CD14-positive monocyte (primary cell): ENCODE results near the gene PDS5B. TPM values are rescaled to one million over a fixed set of nuclear protein-coding genes. Genes with fewer than 3 reads are reported as not detected.

Experiments
- DNase-seq, 3 donors: peaks; one replicate each; pipeline ENCODE4 v3.0.0-alpha.2; 2011 to 2022
- H2AFZ ChIP-seq: 2 replicates; pipeline ENCODE4 v1.6.0; 2012; ENCODE audit warnings: mild to moderate bottlenecking, low read depth, low read length, inconsistent platforms; ENCODE audit not compliant: insufficient read depth, poor library complexity, severe bottlenecking
- H3K27ac ChIP-seq, 2 donors: 1 replicate in 1 of 2; 2 replicates in 1 of 2; pipeline ENCODE4 v1.5.1; 2012 to 2013; ENCODE audit warnings: low read length in 2 of 2, control low read depth in 1 of 2, inconsistent platforms in 1 of 2, low read depth in 1 of 2, mild to moderate bottlenecking in 1 of 2
- H3K27me3 ChIP-seq, 2 donors: one replicate each; pipeline versions ENCODE4 v1.6.0 to v1.6.1; 2011 to 2013; ENCODE audit warnings: low read length in 2 of 2; ENCODE audit not compliant: control insufficient read depth in 2 of 2, insufficient read depth in 2 of 2
- H3K36me3 ChIP-seq, 2 donors: replicated peaks in 1 of 2; 1 replicate in 1 of 2; 2 replicates in 1 of 2; pipeline versions ENCODE4 v1.5.1 to v1.6.1; 2012 to 2013; ENCODE audit warnings: low read length in 2 of 2, control low read depth in 1 of 2, inconsistent platforms in 1 of 2, mild to moderate bottlenecking in 1 of 2; ENCODE audit not compliant: insufficient read depth in 2 of 2, control insufficient read depth in 1 of 2
- H3K4me1 ChIP-seq, 2 donors: 1 replicate in 1 of 2; 2 replicates in 1 of 2; pipeline versions ENCODE4 v1.5.1 to v1.6.1; 2012 to 2013; ENCODE audit warnings: low read length in 2 of 2, control low read depth in 1 of 2, inconsistent platforms in 1 of 2, mild to moderate bottlenecking in 1 of 2, moderate library complexity in 1 of 2; ENCODE audit not compliant: insufficient read depth in 2 of 2, control insufficient read depth in 1 of 2
- H3K4me2 ChIP-seq: replicated peaks from 2 replicates; pipeline ENCODE3; 2012; ENCODE audit warnings: low read length, moderate library complexity, mild to moderate bottlenecking; ENCODE audit not compliant: poor library complexity, severe bottlenecking; ENCODE audit errors: extremely low read depth
- H3K4me3 ChIP-seq, 3 experiments: fragments of 200-600 bp in 1 of 3; sonication (generic) in 1 of 3; replicated peaks in 1 of 3; 1 replicate in 2 of 3; 2 replicates in 1 of 3; pipeline ENCODE4 v1.5.1; 2011 to 2013; ENCODE audit warnings: low read length in 3 of 3, mild to moderate bottlenecking in 3 of 3, control low read depth in 2 of 3, low read depth in 2 of 3, inconsistent platforms in 1 of 3, moderate library complexity in 1 of 3
- H3K79me2 ChIP-seq: 2 replicates; pipeline ENCODE4 v1.6.0; 2012; ENCODE audit warnings: mild to moderate bottlenecking, control low read depth, inconsistent platforms, low read length, moderate library complexity; ENCODE audit not compliant: insufficient read depth
- H3K9ac ChIP-seq: 2 replicates; pipeline ENCODE4 v1.6.0; 2017; ENCODE audit warnings: low read length, mild to moderate bottlenecking; ENCODE audit not compliant: insufficient read depth, poor library complexity, severe bottlenecking
- H3K9me3 ChIP-seq, 2 donors: replicated peaks in 1 of 2; 1 replicate in 1 of 2; 2 replicates in 1 of 2; pipeline versions ENCODE4 v1.5.1 to v1.6.1; 2012 to 2013; ENCODE audit warnings: low read length in 2 of 2, control low read depth in 1 of 2; ENCODE audit not compliant: control insufficient read depth in 1 of 2, insufficient read depth in 1 of 2
- H4K20me1 ChIP-seq: 2 replicates; pipeline ENCODE4 v1.6.0; 2012; ENCODE audit warnings: mild to moderate bottlenecking, low read length, control low read depth, moderate library complexity; ENCODE audit not compliant: insufficient read depth
- H3K27ac Mint-ChIP-seq, 7 donors: one replicate each; pipeline ENCODE4 v1.8.0; 2020; ENCODE audit warnings: mild to moderate bottlenecking in 7 of 7, mixed read lengths in 7 of 7, moderate library complexity in 6 of 7, inconsistent platforms in 2 of 7
- H3K27me3 Mint-ChIP-seq, 3 donors: one replicate each; pipeline ENCODE4 v1.8.0; 2021 to 2022; ENCODE audit warnings: low read depth in 3 of 3, mild to moderate bottlenecking in 3 of 3, mixed read lengths in 3 of 3, moderate library complexity in 3 of 3, inconsistent platforms in 1 of 3
- H3K36me3 Mint-ChIP-seq, 2 donors: one replicate each; pipeline ENCODE4 v1.8.0; 2020; ENCODE audit warnings: mixed read lengths in 2 of 2, inconsistent platforms in 1 of 2, mild to moderate bottlenecking in 1 of 2
- H3K4me1 Mint-ChIP-seq: one replicate; pipeline ENCODE4 v1.8.0; 2020; ENCODE audit warnings: mild to moderate bottlenecking, mixed read lengths
- H3K4me3 Mint-ChIP-seq, 2 donors: one replicate each; pipeline ENCODE4 v1.8.0; 2020; ENCODE audit warnings: mild to moderate bottlenecking in 2 of 2, mixed read lengths in 2 of 2, moderate library complexity in 1 of 2
- H3K9me3 Mint-ChIP-seq, 7 donors: one replicate each; pipeline ENCODE4 v1.8.0; 2020 to 2022; ENCODE audit warnings: mixed read lengths in 7 of 7, mild to moderate bottlenecking in 6 of 7, moderate library complexity in 6 of 7, inconsistent platforms in 2 of 7
- WGBS: methylation state at CpG from one replicate; pipeline ENCODE4 v1.1.5; 2013; ENCODE audit warnings: missing lambda C conversion rate; ENCODE audit not compliant: insufficient coverage; 5-methylcytosine and 5-hydroxymethylcytosine counted together
- intact Hi-C, 2 donors: fragments of 100-400 bp; cut with micrococcal nuclease; formaldehyde crosslinking; loops; one replicate each; pipeline versions ENCODE4 v1.15.0 to v1.15.1; 2023
- polyA plus RNA-seq, 3 donors: library from polyadenylated mRNA; depleted of rRNA in 1 of 3; unstranded in 2 of 3; stranded (reverse) in 1 of 3; fragments of 300-500 nt in 2 of 3; fragments of >200 nt in 1 of 3; fragmentation: Illumina TruSeq in 2 of 3; gene quantifications; 1 replicate in 2 of 3; 2 replicates in 1 of 3; pipeline ENCODE4 v1.2.3, GENCODE V29; 2012 to 2021
- TF ChIP-seq, protein P1 (sequence below): fragments of 200-600 bp; IDR thresholded peaks from one replicate; pipeline ENCODE4 v1.8.0; 2022; ENCODE audit warnings: antibody characterized with exemption, mild to moderate bottlenecking

PDS5B gene
- polyA plus RNA-seq, 3 donors = 9.0 to 33.0 (median 21.0) TPM

GRCh38 chr13:32682740-32683139, 96.5 kb downstream of the PDS5B start:
- DNase-seq = no peak
- H3K36me3 ChIP-seq = peaks cover 44 to 82% of the 10 kb centered on the region in 2 donors

GRCh38 chr13:32687275-32687674, 101.0 kb downstream of the PDS5B start:
- no CpG with 5 or more reads among the region's 2 CpGs for WGBS
- intact Hi-C loops = no loop called here
- Histone ChIP-seq H3K4me1 (no peaks in the 10 kb centered on the region), H3K27me3 (no peaks in the 10 kb centered on the region), H3K27ac (no peak overlapping the region), H3K4me3 (no peak overlapping the region), H3K9ac (no peak overlapping the region), H4K20me1 (no peaks in the 10 kb centered on the region), H3K36me3 (peaks cover 29 to 63% of the 10 kb centered on the region in 2 donors), H2AFZ (no peak overlapping the region), H3K4me2 (no peak overlapping the region), H3K79me2 (no peaks in the 10 kb centered on the region), H3K9me3 (no peaks in the 10 kb centered on the region)
- DNase-seq = no peak
- Mint-ChIP-seq H3K27ac (no peak overlapping the region), H3K27me3 (no peaks in the 10 kb centered on the region), H3K4me3 (no peak overlapping the region), H3K4me1 (peaks cover 3% of the 10 kb centered on the region), H3K9me3 (no peaks in the 10 kb centered on the region), H3K36me3 (peaks cover 41 to 49% of the 10 kb centered on the region in 2 donors)
- TF ChIP-seq, protein P1, sequence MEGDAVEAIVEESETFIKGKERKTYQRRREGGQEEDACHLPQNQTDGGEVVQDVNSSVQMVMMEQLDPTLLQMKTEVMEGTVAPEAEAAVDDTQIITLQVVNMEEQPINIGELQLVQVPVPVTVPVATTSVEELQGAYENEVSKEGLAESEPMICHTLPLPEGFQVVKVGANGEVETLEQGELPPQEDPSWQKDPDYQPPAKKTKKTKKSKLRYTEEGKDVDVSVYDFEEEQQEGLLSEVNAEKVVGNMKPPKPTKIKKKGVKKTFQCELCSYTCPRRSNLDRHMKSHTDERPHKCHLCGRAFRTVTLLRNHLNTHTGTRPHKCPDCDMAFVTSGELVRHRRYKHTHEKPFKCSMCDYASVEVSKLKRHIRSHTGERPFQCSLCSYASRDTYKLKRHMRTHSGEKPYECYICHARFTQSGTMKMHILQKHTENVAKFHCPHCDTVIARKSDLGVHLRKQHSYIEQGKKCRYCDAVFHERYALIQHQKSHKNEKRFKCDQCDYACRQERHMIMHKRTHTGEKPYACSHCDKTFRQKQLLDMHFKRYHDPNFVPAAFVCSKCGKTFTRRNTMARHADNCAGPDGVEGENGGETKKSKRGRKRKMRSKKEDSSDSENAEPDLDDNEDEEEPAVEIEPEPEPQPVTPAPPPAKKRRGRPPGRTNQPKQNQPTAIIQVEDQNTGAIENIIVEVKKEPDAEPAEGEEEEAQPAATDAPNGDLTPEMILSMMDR = no peak

More at GRCh38 chr13:32682740-32683139, 96.5 kb downstream of the PDS5B start:
- intact Hi-C loops = no loop called here
- Histone ChIP-seq H4K20me1 (no peaks in the 10 kb centered on the region), H3K9me3 (no peaks in the 10 kb centered on the region), H3K79me2 (no peaks in the 10 kb centered on the region), H3K4me1 (no peaks in the 10 kb centered on the region), H3K9ac (no peak overlapping the region), H3K27ac (no peak overlapping the region), H3K27me3 (no peaks in the 10 kb centered on the region), H3K4me3 (no peak overlapping the region), H3K4me2 (no peak overlapping the region), H2AFZ (no peak overlapping the region)
- Mint-ChIP-seq H3K36me3 (peaks cover 60 to 69% of the 10 kb centered on the region in 2 donors), H3K27ac (peak overlapping the region in 1 of 7 donors; percentile 30), H3K4me1 (no peaks in the 10 kb centered on the region), H3K4me3 (no peak overlapping the region), H3K9me3 (no peaks in the 10 kb centered on the region), H3K27me3 (no peaks in the 10 kb centered on the region)
- TF ChIP-seq, protein P1 = no peak
- 100% methylated on average over 1 of the region's 6 CpGs for WGBS
